SK-N-SH (cell line): ENCODE data around the gene ERVW-1.

ENCODE experiments used
- CTCF ChIP-seq: fragments of 200-600 bp; sonication (generic); IDR thresholded peaks from 2 replicates; pipeline ENCODE4 v1.6.1; 2017; ENCODE audit warnings: antibody characterized with exemption, mild to moderate bottlenecking, moderate library complexity
- ELF1 ChIP-seq: IDR thresholded peaks from 2 replicates; pipeline ENCODE4 v1.4.0; 2012
- EZH2phosphoT487 ChIP-seq: fragments of 200-600 bp; sonication (generic); IDR thresholded peaks from 2 replicates; pipeline ENCODE4 v1.6.1; 2017; ENCODE audit warnings: low read depth, mixed run types, mild to moderate bottlenecking, antibody characterized with exemption, moderate library complexity, borderline replicate concordance
- JUND ChIP-seq: IDR thresholded peaks from 2 replicates; pipeline ENCODE4 v1.4.0; 2012
- RCOR1 ChIP-seq: fragments of 150-350 bp; IDR thresholded peaks from 2 replicates; pipeline ENCODE4 v1.6.1; 2017; ENCODE audit warnings: antibody characterized with exemption, low read length
- REST ChIP-seq: IDR thresholded peaks from 2 replicates; pipeline ENCODE4 v1.6.1; 2012; ENCODE audit warnings: mild to moderate bottlenecking, low read depth, low read length, moderate library complexity
- RXRA ChIP-seq: IDR thresholded peaks from 2 replicates; pipeline ENCODE4 v1.4.0; 2012; ENCODE audit warnings: low read depth, mild to moderate bottlenecking, borderline replicate concordance
- TEAD4 ChIP-seq: IDR thresholded peaks from 2 replicates; pipeline ENCODE4 v1.4.0; 2012; ENCODE audit warnings: mild to moderate bottlenecking, borderline replicate concordance; ENCODE audit not compliant: insufficient read depth

GRCh38 chr7:92487804-92488203, 10.1 kb upstream of the ERVW-1 start:
- TF ChIP-seq CTCF: no peak
- no peak for TF ChIP-seq TEAD4
- TF ChIP-seq EZH2phosphoT487: no peak
- TF ChIP-seq JUND: no peak
- TF ChIP-seq ELF1: no peak
- no peak for TF ChIP-seq REST
- TF ChIP-seq RXRA: no peak
- no peak for TF ChIP-seq RCOR1
